MM.1S (cell line): ENCODE results near the gene OSBP2.

ENCODE experiments used
- EZH2 ChIP-seq: fragments of 300-600 bp; sonication (generic); optimal IDR thresholded peaks from 2 replicates; pipeline ENCODE3; 2017; ENCODE audit warnings: low read depth, mild to moderate bottlenecking, antibody characterized with exemption, low read length, mixed read lengths
- EZH2phosphoT487 ChIP-seq: fragments of 300-600 bp; sonication (generic); IDR thresholded peaks from 2 replicates; pipeline ENCODE4 v1.6.1; 2018; ENCODE audit warnings: antibody characterized with exemption, low read length
- TF ChIP-seq, protein P1 (sequence below): fragments of 300-600 bp; sonication (generic); IDR thresholded peaks from 2 replicates; pipeline ENCODE4 v1.5.1; 2016; ENCODE audit warnings: antibody characterized with exemption, low read length, mixed read lengths

DNA sequence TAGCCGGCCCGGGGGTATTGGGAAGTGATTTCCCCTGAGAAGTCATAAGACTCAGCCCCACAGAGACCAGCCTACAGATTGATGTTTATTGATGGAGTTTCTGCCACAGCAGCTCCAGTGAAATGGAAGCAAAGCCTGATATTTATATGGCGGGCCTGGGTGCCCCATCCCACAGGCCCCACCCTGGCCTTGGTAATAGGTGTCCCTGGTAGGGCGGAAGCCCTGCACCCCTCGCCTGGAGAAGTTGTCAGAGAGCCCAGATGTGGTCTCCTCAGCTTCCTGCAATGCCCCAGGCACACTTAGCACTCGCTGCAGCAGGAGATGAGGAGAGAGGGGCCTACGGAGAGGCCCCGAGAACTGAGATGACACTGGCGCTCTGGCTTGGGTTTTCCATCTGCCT lies 166.5 kb downstream of the OSBP2 start:
- TF ChIP-seq, protein P1, sequence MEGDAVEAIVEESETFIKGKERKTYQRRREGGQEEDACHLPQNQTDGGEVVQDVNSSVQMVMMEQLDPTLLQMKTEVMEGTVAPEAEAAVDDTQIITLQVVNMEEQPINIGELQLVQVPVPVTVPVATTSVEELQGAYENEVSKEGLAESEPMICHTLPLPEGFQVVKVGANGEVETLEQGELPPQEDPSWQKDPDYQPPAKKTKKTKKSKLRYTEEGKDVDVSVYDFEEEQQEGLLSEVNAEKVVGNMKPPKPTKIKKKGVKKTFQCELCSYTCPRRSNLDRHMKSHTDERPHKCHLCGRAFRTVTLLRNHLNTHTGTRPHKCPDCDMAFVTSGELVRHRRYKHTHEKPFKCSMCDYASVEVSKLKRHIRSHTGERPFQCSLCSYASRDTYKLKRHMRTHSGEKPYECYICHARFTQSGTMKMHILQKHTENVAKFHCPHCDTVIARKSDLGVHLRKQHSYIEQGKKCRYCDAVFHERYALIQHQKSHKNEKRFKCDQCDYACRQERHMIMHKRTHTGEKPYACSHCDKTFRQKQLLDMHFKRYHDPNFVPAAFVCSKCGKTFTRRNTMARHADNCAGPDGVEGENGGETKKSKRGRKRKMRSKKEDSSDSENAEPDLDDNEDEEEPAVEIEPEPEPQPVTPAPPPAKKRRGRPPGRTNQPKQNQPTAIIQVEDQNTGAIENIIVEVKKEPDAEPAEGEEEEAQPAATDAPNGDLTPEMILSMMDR: no peak
- no peak for TF ChIP-seq EZH2
- no peak for TF ChIP-seq EZH2phosphoT487
